D341Med (cell line): Measurements from ENCODE around the gene ARVCF.
A peak's percentile ranks its signal among the peaks of the same experiment; 100 is the strongest.

Experiments
- DNase-seq: peaks from one replicate; pipeline ENCODE4 v3.0.0; 2012; ENCODE audit warnings: low spot score

ARVCF gene

GRCh38 chr22:20029550-20030225 lies 13.1 kb upstream of the ARVCF start:
- DNase-seq, result no peak

- DNase-seq, result no peak
These were observed 12.4 kb upstream of the ARVCF start for GRCh38 chr22:20028855-20029549.

GRCh38 chr22:20027966-20028854 lies 11.6 kb upstream of the ARVCF start:
- no peak for DNase-seq

- no peak for DNase-seq
These were observed 10.5 kb upstream of the ARVCF start for GRCh38 chr22:20026996-20027601.

GRCh38 chr22:20026204-20026908 lies 9.7 kb upstream of the ARVCF start:
- DNase-seq, result no peak

GRCh38 chr22:20025401-20026203 lies 9.0 kb upstream of the ARVCF start:
- no peak for DNase-seq

- DNase-seq, result no peak
These were observed 8.2 kb upstream of the ARVCF start for GRCh38 chr22:20024650-20025397.

- DNase-seq, result peak; percentile 71
These were observed 7.6 kb upstream of the ARVCF start for GRCh38 chr22:20024225-20024624.

- no peak for DNase-seq
These were observed 6.5 kb upstream of the ARVCF start for GRCh38 chr22:20022978-20023613.

- no peak for DNase-seq
These were observed 5.8 kb upstream of the ARVCF start for GRCh38 chr22:20022231-20022977.

GRCh38 chr22:20021196-20022181 lies 4.9 kb upstream of the ARVCF start:
- DNase-seq, result no peak

- DNase-seq, result peak; percentile 100
These were observed 4.0 kb upstream of the ARVCF start, which contains the start of gene TANGO2 for GRCh38 chr22:20020533-20021195. TANGO2 (plus strand) TSS chr22:20021110; CDS start chr22:20036799, 15,689 bp downstream.

- no peak for DNase-seq
These were observed 3.3 kb upstream of the ARVCF start for GRCh38 chr22:20019661-20020532.

- no peak for DNase-seq
These were observed 1.4 kb upstream of the ARVCF start for GRCh38 chr22:20018001-20018400.

GRCh38 chr22:20017622-20017958 lies 967 bp upstream of the ARVCF start:
- no peak for DNase-seq
